GM04503 (cell line): ENCODE results near the gene OSBPL6.

Source experiments
- DNase-seq: peaks from one replicate; pipeline ENCODE4 v3.0.0-alpha.2; 2012; ENCODE audit warnings: low read depth

OSBPL6 gene

DNA sequence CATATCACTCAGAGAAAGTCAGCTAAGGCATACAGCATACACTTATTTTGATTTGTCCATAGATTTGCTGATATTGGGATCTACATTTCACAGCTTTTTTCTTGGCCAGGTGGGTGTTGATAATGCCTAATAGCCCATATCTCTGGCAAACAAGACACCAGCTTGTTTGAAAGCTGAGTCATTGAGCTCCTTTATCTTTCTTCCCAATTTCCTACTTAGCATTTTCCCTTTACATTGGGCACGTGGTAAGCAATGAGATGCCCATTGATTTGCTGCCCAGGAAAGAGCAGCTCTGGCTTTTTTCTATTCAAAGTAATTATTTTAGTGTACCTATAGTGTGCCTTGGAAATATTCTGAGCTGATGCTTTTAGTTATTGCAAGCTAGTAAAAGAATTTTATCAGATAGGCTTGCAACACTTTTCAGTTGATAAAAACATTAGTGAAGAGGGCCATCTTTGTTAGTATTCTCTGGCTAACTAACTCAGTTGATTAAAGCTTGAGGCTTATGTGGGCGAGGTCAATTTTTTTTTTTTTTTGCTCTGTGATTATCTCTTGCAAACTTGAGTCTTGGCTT is 79.6 kb downstream of the OSBPL6 start:
- DNase-seq: no peak

DNA sequence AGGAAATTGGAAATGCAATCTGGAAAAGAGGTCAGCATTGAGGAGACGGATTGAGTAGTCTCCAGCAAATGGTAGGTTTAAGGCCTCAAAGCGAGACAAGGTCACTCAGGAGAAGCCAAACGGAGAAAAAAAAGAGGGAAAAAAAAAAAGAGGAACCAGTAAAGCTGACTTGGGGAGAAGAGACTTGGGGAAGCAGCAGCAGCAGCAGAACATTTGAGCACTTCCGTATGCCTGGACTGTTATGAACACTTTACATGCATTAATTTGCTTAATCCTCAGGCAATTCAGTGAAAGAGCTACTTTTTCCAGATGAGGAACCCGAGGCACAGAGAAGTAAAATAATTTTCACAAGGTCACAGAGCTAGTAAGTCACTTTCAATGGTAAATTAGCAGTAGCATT is 81.3 kb downstream of the OSBPL6 start:
- no peak for DNase-seq

- no peak for DNase-seq
Observed at GRCh38 chr2:178277741-178278197, 83.5 kb downstream of the OSBPL6 start.

DNA sequence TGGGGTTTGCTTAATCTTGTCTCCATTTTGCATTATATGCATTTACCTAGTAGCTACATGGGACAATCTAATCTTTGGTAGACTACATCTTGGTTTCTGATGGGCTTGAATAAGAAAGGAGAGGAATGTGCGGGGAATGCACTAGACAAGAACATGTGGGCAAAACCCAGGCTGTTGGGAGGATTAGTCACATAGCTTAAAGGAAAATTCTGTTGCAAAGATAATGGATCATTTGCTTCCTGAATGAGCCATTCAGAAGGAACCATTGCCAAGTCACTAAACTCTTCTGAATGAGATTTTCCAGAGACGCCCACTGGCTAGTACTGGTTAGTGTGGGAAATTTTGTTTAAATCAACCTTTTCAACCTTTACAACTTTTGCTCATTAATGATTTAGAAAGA is 84.8 kb downstream of the OSBPL6 start:
- peak; percentile 80 for DNase-seq

- no peak for DNase-seq
Observed at GRCh38 chr2:178279636-178280035, 85.3 kb downstream of the OSBPL6 start.

- DNase-seq: peak; percentile 14
Observed at GRCh38 chr2:178280244-178280852, 86.0 kb downstream of the OSBPL6 start.

DNA sequence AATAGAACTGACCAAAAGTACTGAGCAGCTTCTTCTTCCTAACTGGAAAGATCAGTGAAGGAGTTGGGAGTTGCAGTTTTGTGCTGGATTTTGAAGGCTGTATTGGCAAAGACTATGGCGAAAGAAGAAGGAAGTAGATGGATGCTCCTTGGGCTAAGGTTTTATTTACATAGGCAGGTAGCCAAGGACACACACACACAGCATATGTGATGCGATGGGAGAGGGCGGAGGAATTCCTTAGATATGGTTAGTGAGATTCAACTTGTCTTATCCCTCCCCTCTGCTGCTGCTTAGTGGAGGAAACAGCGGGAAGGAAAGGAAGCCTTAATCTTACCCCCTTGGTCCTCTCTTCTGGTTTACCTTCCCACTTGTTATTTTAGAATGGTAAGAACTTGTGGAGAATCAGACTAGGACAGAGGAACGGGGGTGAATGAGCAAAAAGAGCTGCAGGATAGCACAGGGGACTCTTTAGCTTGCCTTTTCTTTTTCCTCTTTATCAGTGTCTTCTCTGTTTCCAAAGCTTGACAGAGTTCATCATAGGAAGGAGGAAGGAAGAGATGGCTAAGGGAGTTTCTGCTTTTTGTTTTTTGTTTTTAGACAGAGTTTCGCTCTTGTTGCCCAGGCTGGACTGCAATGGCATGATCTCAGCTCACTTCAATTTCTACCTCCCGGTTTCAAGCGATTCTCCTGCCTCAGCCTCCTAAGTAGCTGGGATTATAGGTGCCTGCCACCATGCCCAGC is 87.9 kb downstream of the OSBPL6 start:
- no peak for DNase-seq

- DNase-seq: no peak
Observed at GRCh38 chr2:178283341-178283918, 89.1 kb downstream of the OSBPL6 start.

DNA sequence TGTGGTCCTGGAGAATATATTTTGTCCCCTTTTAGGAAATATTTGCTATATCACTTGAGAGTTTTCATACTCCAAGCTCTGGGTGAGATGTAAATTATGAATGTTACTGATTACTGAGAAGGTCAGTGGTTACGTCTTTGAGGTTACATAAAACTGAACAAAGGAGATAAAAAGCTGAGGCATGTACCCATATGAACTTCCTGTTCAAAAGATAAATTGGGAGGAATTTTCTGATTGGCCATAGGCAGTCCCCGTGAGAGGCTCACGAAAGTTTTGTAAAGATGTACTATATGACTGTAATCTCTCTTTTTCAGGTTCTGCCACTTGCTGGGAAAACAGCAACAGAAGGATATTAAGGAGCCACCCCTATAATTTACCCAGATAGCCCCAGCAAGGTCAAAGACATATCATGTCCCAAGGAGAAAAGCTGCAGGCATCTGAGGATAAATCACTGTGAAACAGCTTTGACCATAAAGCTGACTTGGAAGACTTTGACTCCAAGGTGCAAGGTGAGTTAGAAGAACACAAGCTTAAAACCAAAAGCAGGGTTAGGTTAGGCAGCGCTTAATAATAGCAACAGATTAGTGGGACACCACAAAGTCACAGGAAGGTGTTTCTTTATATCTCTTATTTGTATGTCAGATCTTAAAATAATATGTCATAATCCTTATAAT is 90.4 kb downstream of the OSBPL6 start:
- no peak for DNase-seq

DNA sequence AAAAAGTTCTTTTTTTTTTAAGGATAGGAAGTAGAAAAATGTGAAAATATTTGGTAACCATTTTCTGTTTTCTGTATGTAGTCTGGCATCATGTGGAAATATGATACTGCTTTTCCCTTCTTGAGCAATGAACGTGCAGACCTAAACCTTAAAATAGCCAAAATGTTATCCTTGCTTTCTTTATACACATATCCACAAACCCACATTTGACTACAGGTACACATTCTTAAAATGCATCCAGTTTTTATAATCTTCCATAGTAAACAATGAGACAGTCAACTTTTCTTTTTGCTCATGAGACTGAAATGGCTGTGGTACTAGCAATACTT is 90.9 kb downstream of the OSBPL6 start:
- DNase-seq: no peak

GRCh38 chr2:178286636-178287035 is 92.3 kb downstream of the OSBPL6 start:
- no peak for DNase-seq

DNA sequence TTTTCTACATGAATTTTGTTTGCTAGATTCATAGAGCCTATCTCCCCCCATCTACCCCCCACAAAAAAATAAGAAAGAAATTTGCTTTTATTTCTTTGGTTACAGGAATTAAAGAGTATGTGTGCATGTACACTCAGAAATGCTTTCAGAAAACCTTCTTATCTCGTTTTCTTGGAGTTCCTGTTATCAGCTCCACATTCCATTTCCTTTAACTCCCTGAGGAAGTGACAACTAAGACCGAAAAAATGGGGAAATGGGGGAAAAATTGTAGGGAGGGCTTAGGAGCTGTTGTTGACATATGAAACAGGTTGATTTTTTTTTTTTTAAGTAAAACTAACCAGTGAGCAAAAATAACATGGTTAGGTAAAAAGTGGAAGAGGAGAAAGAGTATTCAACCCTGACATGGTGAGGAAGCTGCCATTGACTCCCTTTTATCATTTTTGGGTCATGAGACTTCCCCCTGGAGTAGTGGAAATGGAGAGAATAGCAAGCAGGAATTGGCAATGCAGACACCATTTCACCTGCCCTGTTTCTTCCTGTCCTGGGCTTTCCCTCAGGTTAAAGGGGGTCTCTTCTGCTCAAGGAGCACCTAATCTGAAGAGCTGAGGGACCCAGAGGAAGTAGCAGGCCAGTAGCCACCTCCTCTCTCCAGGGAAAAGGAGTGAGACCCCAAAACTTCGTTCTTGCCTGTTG is 93.5 kb downstream of the OSBPL6 start:
- no peak for DNase-seq

DNA sequence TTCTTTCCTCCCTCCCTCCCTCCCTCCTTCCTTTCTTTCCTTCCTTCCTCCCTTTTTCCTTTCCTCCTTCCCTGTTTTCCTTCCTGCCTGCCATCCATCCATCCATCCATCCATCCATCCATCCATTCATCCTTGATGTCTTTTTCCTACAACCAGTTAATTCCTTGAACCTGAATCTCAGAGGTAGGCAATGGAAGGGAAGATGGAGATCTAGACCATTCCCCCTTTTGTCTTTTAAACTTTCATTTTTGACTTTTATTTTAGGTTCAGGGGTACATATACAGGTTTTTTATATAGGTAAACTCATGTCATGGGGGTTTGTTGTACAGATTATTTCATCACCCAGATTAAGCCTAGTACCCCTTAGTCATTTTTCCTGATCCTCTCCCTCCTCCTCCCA is 97.4 kb downstream of the OSBPL6 start:
- no peak for DNase-seq

GRCh38 chr2:178292586-178292985 is 98.3 kb downstream of the OSBPL6 start:
- DNase-seq: no peak

- DNase-seq: no peak
Observed at GRCh38 chr2:178295115-178295514, 100.8 kb downstream of the OSBPL6 start.

GRCh38 chr2:178295906-178296305 is 101.6 kb downstream of the OSBPL6 start:
- no peak for DNase-seq

- no peak for DNase-seq
Observed at GRCh38 chr2:178296394-178297090, 102.2 kb downstream of the OSBPL6 start.

DNA sequence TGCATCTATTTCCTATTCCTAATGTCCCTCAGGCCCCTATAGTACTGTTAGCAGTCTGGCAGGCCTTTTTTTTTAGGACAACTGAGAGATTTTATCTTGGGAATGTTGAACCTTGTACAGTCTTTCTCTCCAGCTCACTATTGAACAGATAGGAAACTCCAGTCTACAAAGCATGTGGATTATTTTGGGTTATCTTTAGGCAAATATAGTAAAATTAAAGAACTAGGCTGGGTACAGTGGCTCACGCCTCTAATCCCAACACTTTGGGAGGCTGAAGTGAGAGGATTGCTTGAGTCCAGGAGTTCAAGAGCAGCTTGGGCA is 102.7 kb downstream of the OSBPL6 start:
- DNase-seq: no peak

GRCh38 chr2:178298785-178299212 is 104.5 kb downstream of the OSBPL6 start:
- peak; percentile 22 for DNase-seq

- DNase-seq: no peak
Observed at GRCh38 chr2:178301649-178302238, 107.4 kb downstream of the OSBPL6 start.

DNA sequence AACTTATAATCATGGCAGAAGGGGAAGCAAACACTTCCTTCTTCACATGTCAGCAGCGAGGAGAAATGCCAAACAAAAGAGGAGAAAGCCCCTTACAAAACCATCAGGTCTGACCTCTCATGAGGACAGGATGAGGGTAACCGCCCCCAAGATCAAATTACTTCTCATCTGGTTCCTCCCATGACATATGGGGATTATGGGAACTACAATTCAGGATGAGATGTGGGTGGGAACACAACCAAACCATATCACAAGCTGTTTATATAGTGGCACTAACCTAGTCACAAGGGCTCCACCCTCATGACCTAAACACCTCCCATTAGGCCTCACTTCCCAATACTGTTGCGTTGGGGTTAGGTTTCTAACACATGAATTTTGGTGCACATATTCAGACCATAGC is 110.0 kb downstream of the OSBPL6 start:
- DNase-seq: no peak
